Stimulated activated naive CD8-positive, alpha-beta T cell treated with anti-CD3 and anti-CD28 coated beads, Interleukin-15, amount 100 ng/mL, for 72 hours (primary cell): ENCODE measurements around the gene C9orf85.
"Not testable (repeated sequence)": the region's sequence is repeated elsewhere in the genome, so short reads cannot be mapped to it uniquely, and the experiment has no call there.

Source experiments
- ATAC-seq: fragments of 150-1000 bp; cut with Tn5 transposase; 2 replicates; pipeline ENCODE4 v1.10.0; 2021; ENCODE audit warnings: mild to moderate bottlenecking, moderate library complexity
- DNase-seq, 2 donors: peaks; one replicate each; pipeline ENCODE4 v3.0.0; 2021 to 2022
- H3K27ac Mint-ChIP-seq, 2 donors: one replicate each; pipeline ENCODE4 v1.8.0; 2022; ENCODE audit warnings: mild to moderate bottlenecking in 2 of 2, mixed read lengths in 2 of 2, moderate library complexity in 2 of 2
- H3K27me3 Mint-ChIP-seq: one replicate; pipeline ENCODE4 v1.8.0; 2022; ENCODE audit warnings: mixed read lengths
- H3K4me1 Mint-ChIP-seq: one replicate; pipeline ENCODE4 v1.8.0; 2022; ENCODE audit warnings: mild to moderate bottlenecking, mixed read lengths
- H3K4me3 Mint-ChIP-seq, 2 donors: one replicate each; pipeline ENCODE4 v1.8.0; 2022; ENCODE audit warnings: mild to moderate bottlenecking in 2 of 2, mixed read lengths in 2 of 2, moderate library complexity in 1 of 2
- H3K9me3 Mint-ChIP-seq, 2 donors: one replicate each; pipeline ENCODE4 v1.8.0; 2022; ENCODE audit warnings: mixed read lengths in 2 of 2

C9orf85 gene

DNA sequence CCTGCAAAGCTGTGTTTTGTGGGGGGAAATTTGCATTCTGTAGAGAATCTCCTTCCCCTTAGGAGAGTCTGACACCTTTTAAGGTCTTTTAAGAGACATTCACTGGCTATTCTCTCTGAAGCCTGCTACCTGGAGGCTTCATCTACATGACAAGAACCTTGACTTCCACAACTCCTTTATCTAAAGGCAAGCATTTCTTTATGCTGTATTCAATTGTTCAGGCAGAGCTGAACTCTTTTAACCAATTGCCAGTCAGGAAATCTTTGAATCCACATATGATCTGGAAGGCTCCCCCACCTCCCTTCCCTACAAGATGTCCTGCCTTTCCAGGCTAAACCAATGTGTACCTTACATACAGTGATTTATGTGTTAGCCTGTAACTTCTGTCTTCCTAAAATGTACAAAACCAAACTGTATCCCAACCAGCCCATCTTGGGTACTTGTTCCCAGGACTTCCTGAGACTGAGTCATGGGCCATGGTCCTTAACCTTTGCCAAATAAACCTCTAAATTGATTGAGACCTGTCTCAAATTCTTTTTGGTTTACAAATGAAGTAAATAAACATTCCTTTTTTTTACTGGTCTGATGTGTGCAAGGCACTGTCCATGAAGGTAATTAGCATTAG, 9.9 kb downstream of the C9orf85 start:
- peaks cover 19% of the 10 kb centered on the region for H3K4me1 Mint-ChIP-seq
- H3K27ac Mint-ChIP-seq: no peak overlapping the region
- H3K4me3 Mint-ChIP-seq: no peak overlapping the region
- DNase-seq (no peak), ATAC-seq (no peak)
- no peaks in the 10 kb centered on the region for H3K9me3 Mint-ChIP-seq
- no peaks in the 10 kb centered on the region for H3K27me3 Mint-ChIP-seq

DNA sequence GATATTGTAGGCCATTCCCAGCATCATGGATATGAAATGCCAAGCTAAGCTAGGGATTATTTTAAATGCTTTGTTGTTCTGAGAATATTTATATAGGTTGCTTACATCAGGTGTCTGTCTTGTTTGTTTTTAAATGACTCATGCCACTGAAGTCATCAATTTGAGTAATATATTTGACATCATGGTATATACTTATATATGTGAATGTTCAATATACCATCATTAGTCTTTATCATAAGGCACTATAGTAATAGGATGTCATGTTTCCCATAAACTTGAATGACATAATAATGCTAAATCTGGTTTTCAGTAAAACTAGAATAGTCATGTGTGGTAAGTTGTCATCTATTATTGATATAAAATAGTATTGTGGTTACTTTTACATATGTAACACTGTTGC, 13.1 kb downstream of the C9orf85 start:
- Mint-ChIP-seq H3K4me1 (peaks cover 5% of the 10 kb centered on the region), H3K4me3 (no peak overlapping the region)
- no peak for ATAC-seq

DNA sequence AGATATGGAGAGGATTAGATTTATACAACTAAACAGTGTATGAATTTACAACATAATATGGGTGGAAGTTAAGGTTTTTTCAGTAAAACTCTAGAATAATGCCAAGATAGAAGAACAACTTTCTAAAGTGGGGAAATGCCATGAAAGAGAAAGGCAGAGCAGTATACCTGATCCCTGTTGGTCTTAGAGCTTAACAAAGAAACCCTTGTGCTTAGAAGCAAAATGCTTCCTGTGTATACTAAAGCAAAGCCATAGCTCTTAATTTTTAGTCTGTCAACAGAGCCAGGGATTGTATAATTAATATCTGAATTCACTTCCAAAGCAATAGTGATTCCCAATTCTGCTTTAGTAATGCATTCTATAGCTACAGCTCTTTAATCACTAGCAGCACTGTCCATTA, 14.4 kb downstream of the C9orf85 start:
- ATAC-seq: no peak

More for the DNA sequence above, 13.1 kb downstream of the C9orf85 start:
- no peaks in the 10 kb centered on the region for H3K27me3 Mint-ChIP-seq
- DNase-seq: no peak
- H3K27ac Mint-ChIP-seq: no peak overlapping the region
- no peaks in the 10 kb centered on the region for H3K9me3 Mint-ChIP-seq

DNA sequence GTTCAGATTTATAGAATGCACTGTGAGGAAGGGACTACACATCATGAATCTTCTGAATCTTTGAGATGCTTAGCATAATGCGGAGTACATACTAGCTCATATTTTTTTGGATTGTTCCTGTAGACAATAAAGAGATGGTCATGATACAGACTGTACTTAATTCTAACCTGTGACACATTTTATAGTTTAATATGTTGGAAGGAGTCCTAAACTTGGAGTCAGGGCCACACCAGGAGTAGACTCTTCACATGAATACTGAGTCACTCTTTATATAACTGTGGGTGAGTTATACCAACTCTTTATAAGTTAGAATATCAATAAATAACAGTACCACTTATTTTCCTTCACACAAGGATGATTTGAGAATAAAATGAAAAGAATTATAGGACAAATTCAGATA, 16.9 kb downstream of the C9orf85 start:
- Mint-ChIP-seq H3K4me1 (peaks cover 4% of the 10 kb centered on the region), H3K27me3 (no peaks in the 10 kb centered on the region), H3K9me3 (no peaks in the 10 kb centered on the region), H3K4me3 (no peak overlapping the region), H3K27ac (no peak overlapping the region)
- ATAC-seq (no peak), DNase-seq (no peak)

More for the DNA sequence above, 14.4 kb downstream of the C9orf85 start:
- Mint-ChIP-seq H3K4me1 (peaks cover 5% of the 10 kb centered on the region), H3K4me3 (no peak overlapping the region), H3K9me3 (no peaks in the 10 kb centered on the region), H3K27ac (no peak overlapping the region), H3K27me3 (no peaks in the 10 kb centered on the region)
- no peak for DNase-seq

DNA sequence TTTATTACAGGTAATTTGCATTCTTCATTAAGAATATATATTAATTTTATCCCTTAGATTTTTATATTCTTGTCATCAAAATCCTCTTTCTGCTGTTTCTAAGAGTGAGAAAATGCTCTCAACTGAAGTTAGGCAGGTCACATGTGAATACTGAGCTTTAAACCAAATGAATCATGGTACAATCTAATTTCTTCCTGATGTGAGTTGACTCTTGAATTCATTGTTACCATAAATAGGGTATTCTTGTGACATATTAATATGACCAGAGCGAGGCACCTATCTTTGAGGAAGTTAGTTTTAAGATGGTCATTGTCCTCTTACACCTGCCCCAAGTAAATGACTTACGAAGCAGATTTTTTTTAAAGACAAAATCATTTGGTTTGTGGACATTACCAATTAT, 17.4 kb downstream of the C9orf85 start:
- H3K9me3 Mint-ChIP-seq: no peaks in the 10 kb centered on the region
- no peaks in the 10 kb centered on the region for H3K27me3 Mint-ChIP-seq
- H3K4me1 Mint-ChIP-seq: no peaks in the 10 kb centered on the region
- no peak overlapping the region for H3K4me3 Mint-ChIP-seq
- no peak overlapping the region for H3K27ac Mint-ChIP-seq
- no peak for DNase-seq
- ATAC-seq: no peak

DNA sequence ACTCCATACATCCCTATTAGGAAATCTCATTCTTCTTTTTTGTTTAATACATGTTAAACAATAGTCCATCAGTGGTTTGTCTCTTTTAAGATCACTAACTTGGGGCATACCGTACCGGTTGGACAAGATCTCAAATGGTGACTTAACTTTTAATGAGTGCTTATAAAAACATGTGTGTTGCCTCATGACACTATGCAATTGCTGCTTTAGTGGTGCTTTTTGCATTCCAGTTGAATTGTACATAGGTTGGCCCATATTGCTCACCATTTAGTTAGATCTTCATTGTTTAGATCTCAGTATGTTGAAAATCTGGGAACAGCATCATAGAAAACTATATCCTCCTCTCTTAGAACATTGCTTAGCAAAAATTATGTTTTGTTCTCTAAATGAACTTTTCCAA, 17.8 kb downstream of the C9orf85 start:
- ATAC-seq: no peak
- H3K9me3 Mint-ChIP-seq: no peaks in the 10 kb centered on the region
- H3K4me3 Mint-ChIP-seq: no peak overlapping the region
- no peaks in the 10 kb centered on the region for H3K4me1 Mint-ChIP-seq
- no peak for DNase-seq
- no peaks in the 10 kb centered on the region for H3K27me3 Mint-ChIP-seq
- no peak overlapping the region for H3K27ac Mint-ChIP-seq

DNA sequence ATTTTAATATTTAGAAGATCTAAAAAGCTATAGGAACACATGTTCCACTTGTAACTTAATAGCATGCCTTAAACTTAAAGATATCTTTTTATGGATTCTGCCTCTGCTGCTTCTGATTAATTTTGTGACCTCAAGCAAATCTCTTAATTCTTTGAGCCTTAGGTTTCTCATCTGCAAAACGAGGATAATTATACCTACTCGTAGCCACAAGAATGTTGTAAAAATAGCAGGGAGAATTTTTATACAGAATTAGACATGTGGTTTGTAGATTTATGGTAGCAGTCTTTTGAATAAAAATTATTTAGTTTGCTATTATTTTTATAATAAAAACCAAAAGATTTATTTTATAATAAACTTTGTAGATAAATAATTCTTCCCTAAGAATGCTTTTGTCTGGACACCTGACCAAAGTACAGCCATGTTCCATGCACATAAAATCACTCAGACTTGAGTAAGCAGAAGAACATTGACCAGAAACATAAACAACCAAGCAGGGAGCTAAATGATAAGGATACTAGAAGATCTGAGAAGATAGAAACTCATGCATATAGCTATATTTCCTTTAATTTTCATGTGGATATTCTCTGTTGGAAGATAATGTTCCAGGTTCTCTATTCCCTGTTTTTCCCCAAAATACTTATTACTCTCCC, 18.5 kb downstream of the C9orf85 start:
- Mint-ChIP-seq H3K27me3 (no peaks in the 10 kb centered on the region), H3K9me3 (no peaks in the 10 kb centered on the region), H3K4me3 (no peak overlapping the region), H3K27ac (no peak overlapping the region), H3K4me1 (no peaks in the 10 kb centered on the region)
- ATAC-seq (no peak), DNase-seq (no peak)

DNA sequence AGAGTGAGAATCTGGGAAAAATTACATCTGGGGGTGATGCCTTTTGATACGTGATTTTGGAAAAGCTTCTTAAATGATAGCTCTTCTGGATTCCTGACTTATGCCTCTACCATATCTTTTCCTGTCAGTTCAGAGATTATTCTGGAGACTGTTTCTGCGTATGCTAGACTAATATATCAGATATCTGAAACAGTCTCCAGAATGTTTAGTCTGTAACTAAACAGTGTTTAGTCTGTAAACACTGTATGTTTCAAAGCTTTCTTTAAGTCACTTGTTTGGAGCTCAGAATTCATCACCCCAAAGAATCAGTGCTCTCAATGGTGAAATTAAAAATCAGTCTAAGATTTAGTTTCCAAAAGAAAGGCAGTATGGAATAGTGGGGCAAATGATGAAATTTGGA, 19.7 kb downstream of the C9orf85 start:
- Mint-ChIP-seq H3K4me1 (peaks cover 4% of the 10 kb centered on the region), H3K4me3 (no peak overlapping the region), H3K9me3 (no peaks in the 10 kb centered on the region), H3K27ac (no peak overlapping the region), H3K27me3 (no peaks in the 10 kb centered on the region)
- ATAC-seq (no peak), DNase-seq (no peak)

DNA sequence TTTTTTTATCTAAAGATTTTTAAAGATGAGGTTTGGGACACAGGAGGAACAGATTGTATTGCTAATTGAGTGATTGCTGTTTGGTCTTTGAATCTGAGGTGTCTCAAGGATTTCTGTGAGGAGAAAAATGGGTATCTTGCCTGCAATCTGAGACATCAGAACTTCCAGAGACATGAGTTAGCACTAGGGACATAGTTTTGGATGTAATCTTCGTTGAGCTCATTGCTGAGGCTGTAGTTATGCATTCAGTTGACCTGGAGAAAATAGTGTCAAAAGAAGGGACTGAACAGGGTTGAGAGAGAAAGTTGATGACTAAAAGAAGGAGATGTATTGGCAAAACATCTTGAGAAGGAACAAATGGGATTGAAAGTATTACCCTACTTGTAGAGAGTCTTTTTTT, 24.6 kb downstream of the C9orf85 start:
- no peak for DNase-seq
- Mint-ChIP-seq H3K4me3 (no peak overlapping the region), H3K27ac (no peak overlapping the region), H3K9me3 (no peaks in the 10 kb centered on the region), H3K4me1 (peaks cover 6% of the 10 kb centered on the region), H3K27me3 (no peaks in the 10 kb centered on the region)
- ATAC-seq: no peak

DNA sequence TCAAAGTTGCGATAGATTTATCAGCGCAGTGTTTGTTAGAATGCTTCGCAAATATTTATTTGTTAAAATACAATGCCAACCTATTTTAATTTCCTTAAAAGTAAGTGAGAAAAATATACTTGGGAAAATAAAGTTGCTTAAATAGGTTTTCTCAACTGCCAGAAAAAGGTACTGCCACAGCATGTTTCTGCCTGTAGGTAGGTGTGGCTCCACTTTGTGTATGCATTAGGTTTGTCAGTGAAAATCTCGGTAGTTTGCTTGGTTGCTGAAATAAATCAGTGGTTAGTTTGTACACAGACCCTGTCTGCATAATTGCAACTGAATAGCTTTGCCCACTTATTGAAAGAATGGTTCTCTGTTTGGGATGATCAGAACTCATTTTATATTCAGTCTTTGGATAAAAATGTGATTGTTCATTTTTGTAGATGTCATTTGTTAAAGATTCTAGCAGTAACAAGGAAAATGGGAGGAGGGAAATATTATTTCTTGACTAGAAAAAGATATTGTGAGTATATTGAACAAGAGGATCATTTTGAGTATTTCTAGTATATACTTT, 25.7 kb downstream of the C9orf85 start:
- Mint-ChIP-seq H3K27ac (no peak overlapping the region), H3K4me1 (peaks cover 16% of the 10 kb centered on the region)

DNA sequence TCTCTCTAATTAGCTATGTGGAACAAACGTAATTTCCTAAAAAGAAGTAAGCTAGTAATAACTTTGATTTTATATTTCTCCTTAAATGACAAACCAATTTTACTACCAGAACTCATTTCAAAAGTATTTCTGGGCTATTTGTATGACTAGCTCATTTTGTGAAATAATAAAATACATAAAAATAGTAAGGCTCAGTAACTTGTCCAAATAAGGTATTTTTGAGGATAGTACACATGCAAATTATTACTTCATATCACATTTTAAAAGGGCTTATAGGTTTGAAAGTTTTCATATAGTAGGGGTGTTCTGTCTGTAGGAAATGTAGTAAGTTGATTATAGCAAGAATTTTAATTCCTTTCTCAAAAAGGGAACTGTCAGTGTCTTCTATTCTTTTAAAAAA, 26.5 kb downstream of the C9orf85 start:
- no peak for ATAC-seq
- Mint-ChIP-seq H3K27ac (no peak overlapping the region), H3K9me3 (no peaks in the 10 kb centered on the region), H3K4me3 (no peak overlapping the region), H3K27me3 (no peaks in the 10 kb centered on the region), H3K4me1 (peaks cover 20% of the 10 kb centered on the region)
- no peak for DNase-seq

More for the DNA sequence above, 25.7 kb downstream of the C9orf85 start:
- DNase-seq (no peak), ATAC-seq (no peak)
- H3K27me3 Mint-ChIP-seq: no peaks in the 10 kb centered on the region
- H3K9me3 Mint-ChIP-seq: no peaks in the 10 kb centered on the region
- H3K4me3 Mint-ChIP-seq: no peak overlapping the region

DNA sequence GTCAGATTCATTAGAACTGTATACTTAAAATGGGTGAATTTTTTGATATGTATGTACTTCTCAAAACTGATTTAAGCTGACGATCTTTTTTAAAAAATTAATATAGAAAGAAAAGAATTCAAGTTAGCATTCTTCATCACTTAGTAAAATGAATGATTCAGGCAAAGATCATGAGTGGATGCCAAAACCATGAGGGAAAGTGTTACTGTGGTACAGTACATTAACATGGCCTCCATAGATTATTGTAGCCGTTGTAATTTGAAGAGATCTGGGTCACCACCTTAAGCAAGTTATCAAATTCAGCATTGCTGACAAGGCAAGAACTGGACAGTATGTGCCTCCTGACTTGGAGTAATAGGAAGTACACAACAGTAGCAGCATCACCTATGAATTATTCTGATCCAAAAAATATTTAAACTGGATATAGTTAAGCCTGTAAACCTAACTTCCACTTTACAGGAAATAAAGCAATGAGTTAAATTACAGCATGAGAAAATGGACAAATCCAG, 29.7 kb downstream of the C9orf85 start:
- DNase-seq (no peak), ATAC-seq (no peak)
- H3K4me1 Mint-ChIP-seq: peaks cover 16% of the 10 kb centered on the region
- H3K27me3 Mint-ChIP-seq: no peaks in the 10 kb centered on the region
- no peaks in the 10 kb centered on the region for H3K9me3 Mint-ChIP-seq
- no peak overlapping the region for H3K4me3 Mint-ChIP-seq
- no peak overlapping the region for H3K27ac Mint-ChIP-seq

DNA sequence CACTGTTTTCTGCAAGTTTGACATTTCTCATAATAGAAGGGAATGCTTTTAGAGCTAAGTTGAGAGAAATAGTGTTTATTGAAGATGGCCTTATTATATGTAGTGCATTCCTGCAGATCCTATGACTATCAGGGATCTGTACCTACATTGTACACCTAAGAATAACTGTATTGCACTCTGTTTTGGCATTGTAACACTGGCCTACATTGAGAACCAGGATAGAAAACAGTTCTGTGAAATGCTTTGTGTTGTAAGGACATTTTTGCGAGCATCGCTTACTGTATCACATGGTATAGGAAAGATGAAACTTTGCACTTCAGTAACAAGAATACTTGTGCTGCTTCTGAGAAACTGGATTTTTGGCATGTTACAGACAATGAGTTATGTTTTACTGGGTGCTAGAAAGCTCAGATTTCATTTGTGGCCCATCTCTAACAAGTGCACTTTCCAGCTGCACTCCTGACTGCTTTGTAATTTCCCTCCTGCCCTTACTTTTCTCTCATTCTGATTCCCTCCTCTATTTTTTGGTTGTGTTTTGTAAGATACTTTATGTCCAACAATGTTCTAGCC, 30.6 kb downstream of the C9orf85 start:
- Mint-ChIP-seq H3K9me3 (no peaks in the 10 kb centered on the region), H3K27me3 (no peaks in the 10 kb centered on the region), H3K4me1 (peaks cover 14% of the 10 kb centered on the region), H3K4me3 (no peak overlapping the region), H3K27ac (no peak overlapping the region)
- DNase-seq (no peak), ATAC-seq (no peak)

DNA sequence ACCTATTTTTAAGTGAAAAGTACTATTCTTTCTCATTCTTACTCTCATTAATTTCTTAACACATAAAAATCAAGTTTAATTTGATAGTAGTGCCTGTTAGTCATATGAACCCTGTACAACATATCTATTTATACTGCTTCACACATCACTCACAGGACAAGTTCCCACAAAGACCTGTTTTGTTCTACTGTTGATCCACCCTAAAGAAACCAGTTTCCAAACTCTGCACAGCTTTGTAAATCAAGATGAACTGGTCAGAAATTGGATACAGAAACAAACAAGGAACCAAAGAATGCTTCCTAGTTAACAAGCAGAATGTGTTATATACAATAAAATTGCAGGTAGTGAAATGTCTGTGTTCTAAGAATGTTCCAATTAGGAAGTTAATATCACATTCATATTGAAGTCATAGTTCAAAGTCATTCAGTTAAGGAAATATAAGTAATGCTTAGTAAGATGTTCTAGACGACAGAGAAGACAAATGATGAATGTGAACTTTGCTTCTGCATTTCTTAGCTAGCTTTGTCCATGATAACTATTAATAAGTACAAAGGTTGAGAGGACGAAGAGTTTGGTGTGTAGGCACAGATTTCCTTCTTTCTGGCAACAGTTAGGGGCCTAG, 33.4 kb downstream of the C9orf85 start:
- no peak overlapping the region for H3K4me3 Mint-ChIP-seq
- no peaks in the 10 kb centered on the region for H3K9me3 Mint-ChIP-seq
- no peaks in the 10 kb centered on the region for H3K27me3 Mint-ChIP-seq
- DNase-seq (no peak), ATAC-seq (no peak)
- peaks cover 14% of the 10 kb centered on the region for H3K4me1 Mint-ChIP-seq
- no peak overlapping the region for H3K27ac Mint-ChIP-seq

DNA sequence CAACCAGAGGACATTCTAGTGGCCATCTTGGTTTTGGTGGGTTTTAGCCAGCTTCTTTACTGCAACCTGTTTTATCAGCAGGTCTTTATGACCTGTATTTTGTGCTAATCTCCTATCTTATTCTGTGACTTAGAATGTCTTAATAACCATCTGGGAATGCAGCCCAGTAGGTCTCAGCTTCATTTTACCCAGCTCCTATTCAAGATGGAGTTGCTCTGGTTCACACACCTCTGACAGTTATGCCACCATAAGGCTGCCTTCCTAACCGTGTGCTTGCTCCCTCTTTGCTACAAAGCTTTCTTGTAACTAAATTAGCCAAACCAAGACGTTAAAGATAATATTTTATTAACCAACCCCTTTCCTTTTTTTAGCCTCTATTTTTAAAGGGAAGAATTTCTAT, 43.2 kb downstream of the C9orf85 start:
- not testable (repeated sequence) for ATAC-seq, H3K27ac Mint-ChIP-seq, DNase-seq, H3K4me1 Mint-ChIP-seq, H3K4me3 Mint-ChIP-seq, H3K9me3 Mint-ChIP-seq, H3K27me3 Mint-ChIP-seq
